Melanocyte of skin (primary cell): ENCODE measurements around the gene VSIR. TPM values are rescaled to one million over a fixed set of nuclear protein-coding genes. Genes with fewer than 3 reads are reported as not detected.

Source experiments
- small RNA-seq, 2 donors: library from RNA; depleted of rRNA; stranded (forward); fragments of <200 nt; gene quantifications; one replicate each; pipeline ENCODE3, GENCODE V24; 2012
- total RNA-seq, 2 donors: library from RNA; depleted of rRNA; stranded (reverse); fragments of >200 nt; gene quantifications; 2 replicates each; pipeline ENCODE4 v1.2.3, GENCODE V29; 2012

VSIR gene
- under 1 TPM in 1 of 2 donors, not detected in 1; 0.69 TPM for total RNA-seq

GRCh38 chr10:71773221-71773971, at the start of gene VSIR:
TSS of gene VSIR (minus strand) at chr10:71773520. CDS start at chr10:71773439, 81 bp downstream.

DNA sequence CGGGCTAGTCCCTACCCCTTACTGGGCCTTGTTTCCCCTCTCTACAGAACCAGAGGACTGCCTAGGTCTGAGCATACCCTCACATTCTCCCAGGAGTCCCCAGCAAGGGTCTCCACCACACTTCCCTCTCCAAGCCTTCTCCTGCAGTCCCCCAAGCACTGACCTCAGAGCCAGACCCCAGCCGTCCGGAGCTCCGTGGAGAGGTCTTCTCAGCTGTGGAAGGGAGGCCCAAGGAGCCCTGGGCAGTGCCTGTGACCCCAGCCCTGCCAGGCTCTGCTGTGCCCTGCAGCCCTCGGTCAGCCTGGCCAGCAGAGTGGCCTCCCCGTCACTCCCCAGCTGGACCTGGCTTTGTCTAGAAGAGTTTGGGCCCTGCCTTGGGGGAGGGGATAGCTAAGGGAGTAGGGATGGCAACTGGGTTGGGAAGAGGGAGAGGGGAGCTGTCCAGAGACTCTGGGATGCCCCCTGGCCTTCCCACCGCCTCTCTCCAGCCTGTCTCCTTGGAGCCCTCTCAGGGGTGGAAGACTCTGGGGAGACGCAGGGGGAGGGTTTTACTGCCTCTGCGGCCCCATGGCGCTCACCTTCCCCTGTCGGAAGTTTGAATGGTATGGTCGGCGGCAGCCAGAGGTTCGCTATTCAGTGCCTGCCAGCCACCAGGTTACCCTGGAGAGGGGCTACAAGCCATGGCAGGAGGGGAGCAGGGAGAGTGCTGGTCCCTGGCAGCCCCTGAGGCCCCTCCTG, 53.7 kb downstream of the VSIR start, which contains the start of gene C10orf105:
Gene C10orf105, minus strand, starts transcription at position 315 of the 738 bp plus-strand sequence. CDS start 3,441 bp downstream, outside the sequence.

Small RNA genes lying within 50 kb of the gene (small RNA-seq; reads per million reads assigned to genes)
- gene MIR7152, result 0 reads per million in 2 donors

Other genes with a start within 250 kb of the VSIR start
- gene C10orf105, start 53.7 kb downstream of the VSIR start, total RNA-seq, result not detected
- gene PSAP, start 77.7 kb upstream of the VSIR start, total RNA-seq, result 1,000 to 10,000 TPM; 1,391 to 1,603 TPM
- 10 to 100 TPM; 15.8 to 23.6 TPM for gene CHST3, start 190.9 kb upstream of the VSIR start, total RNA-seq